ENCODE measurements around the gene BCCIP. TPM values are rescaled to one million over a fixed set of nuclear protein-coding genes. Genes with fewer than 3 reads are reported as not detected.

The BCCIP gene
- total RNA-seq, 1 donor from 2014 or later = 30.9 TPM

GRCh38 chr10:125811251-125811650, 12.1 kb upstream of the BCCIP start:
- Histone ChIP-seq H3K4me1 (no peaks in the 10 kb centered on the region), H3K9me3 (no peaks in the 10 kb centered on the region), H3K27ac (no peak overlapping the region), H3K4me3 (no peak overlapping the region), H3K36me3 (peaks cover 0 to 45% of the 10 kb centered on the region in 2 donors), H3K27me3 (no peaks in the 10 kb centered on the region)
- no peak for DNase-seq (ENCODE audit: extremely low spot score in 2 of 2)
- TF ChIP-seq POLR2A (IDR thresholded peaks at IDR 0.05) = no peak
- no peak for TF ChIP-seq CTCF (IDR thresholded peaks at IDR 0.05)
- no peak for TF ChIP-seq POLR2AphosphoS5 (IDR thresholded peaks at IDR 0.05; ENCODE audit: insufficient read depth in 1 of 2, low read depth in 1 of 2)
- intact Hi-C loops (cut with DNase I) = no loop called here

DNA sequence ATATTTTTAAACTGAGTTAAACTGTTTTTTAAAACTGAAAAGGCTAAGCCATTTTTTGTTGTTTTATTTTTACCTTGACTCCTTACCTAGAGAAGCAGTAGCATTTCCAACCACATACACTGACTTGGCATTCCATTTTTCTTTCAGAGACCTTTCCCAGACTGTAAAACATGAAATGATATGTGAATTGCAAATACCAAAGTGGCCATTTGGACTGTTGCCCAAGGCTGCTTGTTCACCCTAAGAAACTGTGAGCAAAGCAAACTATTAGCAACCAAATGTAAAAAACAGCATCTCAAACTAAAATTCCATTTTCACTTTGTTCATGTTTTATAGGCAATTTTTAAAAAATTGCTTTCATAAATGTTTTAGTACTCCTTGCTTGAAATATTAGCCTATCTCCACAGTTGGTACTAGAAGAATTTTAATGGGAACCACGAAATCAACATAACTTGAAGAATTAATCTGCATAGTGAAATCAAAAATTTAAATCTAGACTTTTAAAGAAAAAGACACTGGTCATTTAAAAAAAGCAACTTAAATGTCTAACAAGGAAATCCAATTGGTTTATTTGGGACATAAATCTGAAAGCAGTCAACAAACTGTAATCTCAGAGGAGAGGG, 11.1 kb upstream of the BCCIP start:
- no peaks in the 10 kb centered on the region for H3K27me3 ChIP-seq
- no peaks in the 10 kb centered on the region for H3K9me3 ChIP-seq
- no peak overlapping the region for H3K27ac ChIP-seq
- no peaks in the 10 kb centered on the region for H3K4me1 ChIP-seq
- H3K4me3 ChIP-seq = no peak overlapping the region
- no peak for DNase-seq (ENCODE audit: extremely low spot score in 2 of 2)
- intact Hi-C loops (cut with DNase I) = no loop called here
- peaks cover 0 to 35% of the 10 kb centered on the region in 2 donors for H3K36me3 ChIP-seq
- TF ChIP-seq CTCF (IDR thresholded peaks at IDR 0.05) = no peak
- TF ChIP-seq POLR2AphosphoS5 (IDR thresholded peaks at IDR 0.05; ENCODE audit: insufficient read depth in 1 of 2, low read depth in 1 of 2) = no peak
- TF ChIP-seq POLR2A (IDR thresholded peaks at IDR 0.05) = no peak

- no peak overlapping the region for H3K4me3 ChIP-seq
- H3K36me3 ChIP-seq = peaks cover 0 to 28% of the 10 kb centered on the region in 2 donors
- DNase-seq (ENCODE audit: extremely low spot score in 2 of 2) = no peak
- no peaks in the 10 kb centered on the region for H3K27me3 ChIP-seq
- H3K27ac ChIP-seq = no peak overlapping the region
- H3K9me3 ChIP-seq = no peaks in the 10 kb centered on the region
- no peaks in the 10 kb centered on the region for H3K4me1 ChIP-seq
- intact Hi-C loops (cut with DNase I) = no loop called here
- TF ChIP-seq CTCF (IDR thresholded peaks at IDR 0.05) (no peak), POLR2A (IDR thresholded peaks at IDR 0.05) (no peak), POLR2AphosphoS5 (IDR thresholded peaks at IDR 0.05; ENCODE audit: insufficient read depth in 1 of 2, low read depth in 1 of 2) (no peak)
Measured at GRCh38 chr10:125815764-125816163, 7.6 kb upstream of the BCCIP start.

GRCh38 chr10:125816548-125816947, 6.8 kb upstream of the BCCIP start:
- no peak overlapping the region for H3K4me3 ChIP-seq
- TF ChIP-seq CTCF (IDR thresholded peaks at IDR 0.05) = no peak
- TF ChIP-seq POLR2AphosphoS5 (IDR thresholded peaks at IDR 0.05; ENCODE audit: insufficient read depth in 1 of 2, low read depth in 1 of 2) = no peak
- TF ChIP-seq POLR2A (IDR thresholded peaks at IDR 0.05) = no peak
- H3K36me3 ChIP-seq = peaks cover 0 to 28% of the 10 kb centered on the region in 2 donors
- no peaks in the 10 kb centered on the region for H3K9me3 ChIP-seq
- no peak overlapping the region for H3K27ac ChIP-seq
- no peak for DNase-seq (ENCODE audit: extremely low spot score in 2 of 2)
- intact Hi-C loops (cut with DNase I) = no loop called here
- peaks cover 8% of the 10 kb centered on the region for H3K4me1 ChIP-seq
- no peaks in the 10 kb centered on the region for H3K27me3 ChIP-seq

DNA sequence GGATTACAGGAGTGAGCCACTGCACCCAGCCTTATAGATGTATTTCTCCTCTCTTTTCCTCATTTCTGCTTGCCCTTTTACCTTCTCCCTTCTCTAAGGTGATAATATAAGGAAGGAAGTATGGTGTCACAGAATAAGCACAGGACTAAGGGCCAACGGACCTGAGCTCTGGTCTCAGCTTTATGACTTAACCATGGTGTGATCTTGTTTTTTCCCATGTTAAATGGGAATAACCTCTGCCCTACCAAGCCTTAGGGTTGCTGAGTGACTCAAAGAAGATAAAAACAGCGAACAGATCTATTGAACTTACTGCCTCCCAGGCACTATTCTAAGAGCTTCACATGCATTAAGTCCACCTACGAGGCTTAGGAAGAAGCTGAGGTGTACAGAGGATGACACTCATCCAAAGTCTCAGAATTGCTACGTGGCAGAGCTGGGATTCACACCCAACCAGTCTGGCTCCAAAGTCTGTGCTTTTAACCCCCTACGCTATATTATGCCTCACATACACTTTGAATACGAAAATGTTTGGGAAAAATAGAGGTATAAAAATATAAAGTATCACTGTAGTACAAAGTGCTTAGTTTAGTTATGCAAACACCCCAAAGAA, 5.9 kb upstream of the BCCIP start:
- Histone ChIP-seq H3K27me3 (no peaks in the 10 kb centered on the region), H3K4me3 (no peak overlapping the region), H3K36me3 (peaks cover 0 to 28% of the 10 kb centered on the region in 2 donors), H3K27ac (no peak overlapping the region), H3K9me3 (no peaks in the 10 kb centered on the region), H3K4me1 (peaks cover 16% of the 10 kb centered on the region)
- intact Hi-C loops (cut with DNase I) = no loop called here
- no peak for DNase-seq (ENCODE audit: extremely low spot score in 2 of 2)
- TF ChIP-seq CTCF (IDR thresholded peaks at IDR 0.05) (no peak), POLR2AphosphoS5 (IDR thresholded peaks at IDR 0.05; ENCODE audit: insufficient read depth in 1 of 2, low read depth in 1 of 2) (no peak), POLR2A (IDR thresholded peaks at IDR 0.05) (no peak)
